Measurements from ENCODE around the gene ZNF700.
"Not testable (repeated sequence)": the region's sequence is repeated elsewhere in the genome, so short reads cannot be mapped to it uniquely, and the experiment has no call there.

DNA sequence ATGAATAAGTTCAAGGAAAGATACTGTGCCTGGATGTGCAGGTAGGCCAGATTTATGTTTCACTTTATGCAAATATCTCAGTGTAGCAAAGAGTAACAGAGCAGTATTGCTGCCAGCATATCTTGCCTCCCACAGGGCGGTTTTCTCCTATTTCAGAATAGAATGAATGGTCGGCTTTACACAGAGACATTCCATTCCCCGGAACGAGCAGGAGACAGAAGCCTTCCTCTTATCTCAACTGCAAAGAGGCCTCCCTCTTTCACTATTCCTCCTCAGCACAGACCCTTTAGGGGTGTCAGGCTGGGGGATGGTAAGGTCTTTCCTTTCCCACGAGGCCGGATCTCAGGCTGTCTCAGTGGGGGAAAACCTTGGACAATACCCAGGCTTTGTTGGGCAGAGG is 35.0 kb upstream of the ZNF700 start:
- TF ChIP-seq, protein P1, sequence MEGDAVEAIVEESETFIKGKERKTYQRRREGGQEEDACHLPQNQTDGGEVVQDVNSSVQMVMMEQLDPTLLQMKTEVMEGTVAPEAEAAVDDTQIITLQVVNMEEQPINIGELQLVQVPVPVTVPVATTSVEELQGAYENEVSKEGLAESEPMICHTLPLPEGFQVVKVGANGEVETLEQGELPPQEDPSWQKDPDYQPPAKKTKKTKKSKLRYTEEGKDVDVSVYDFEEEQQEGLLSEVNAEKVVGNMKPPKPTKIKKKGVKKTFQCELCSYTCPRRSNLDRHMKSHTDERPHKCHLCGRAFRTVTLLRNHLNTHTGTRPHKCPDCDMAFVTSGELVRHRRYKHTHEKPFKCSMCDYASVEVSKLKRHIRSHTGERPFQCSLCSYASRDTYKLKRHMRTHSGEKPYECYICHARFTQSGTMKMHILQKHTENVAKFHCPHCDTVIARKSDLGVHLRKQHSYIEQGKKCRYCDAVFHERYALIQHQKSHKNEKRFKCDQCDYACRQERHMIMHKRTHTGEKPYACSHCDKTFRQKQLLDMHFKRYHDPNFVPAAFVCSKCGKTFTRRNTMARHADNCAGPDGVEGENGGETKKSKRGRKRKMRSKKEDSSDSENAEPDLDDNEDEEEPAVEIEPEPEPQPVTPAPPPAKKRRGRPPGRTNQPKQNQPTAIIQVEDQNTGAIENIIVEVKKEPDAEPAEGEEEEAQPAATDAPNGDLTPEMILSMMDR (IDR thresholded peaks at IDR 0.05), result not testable (repeated sequence)
- not testable (repeated sequence) for TF ChIP-seq POLR2A (IDR thresholded peaks at IDR 0.05)
